PC-9 (cell line): ENCODE results near the gene CTNNA3. TPM values are rescaled to one million over a fixed set of nuclear protein-coding genes. Genes with fewer than 3 reads are reported as not detected.

Experiments used
- BruUV-seq: library from RNA; stranded (reverse); fragments of 400-500 nt; replicated peaks from 2 replicates; lab custom pipeline; 2021; lab: Mats Ljungman, UMichigan
- CTCF ChIA-PET: fragments of 300-600 bp; sonication (Branson Sonifier 250); formaldehyde crosslinking; loops from one replicate; lab custom pipeline; 2022; ENCODE audit warnings: antibody characterized with exemption; lab: Charles Lee
- POLR2A ChIA-PET: fragments of 300-600 bp; sonication (Branson Sonifier 250); formaldehyde crosslinking; loops from one replicate; lab custom pipeline; 2022; ENCODE audit warnings: antibody characterized with exemption; ENCODE audit not compliant: unreplicated experiment; lab: Charles Lee
- DNase-seq, 2 experiments: peaks; one replicate each; pipeline versions ENCODE4 v3.0.0 to v3.0.0-alpha.2; 2015 to 2022; ENCODE audit warnings: mixed read lengths in 1 of 2
- H2AFZ ChIP-seq: fragments of 200-600 bp; sonication (generic); 2 replicates; pipeline ENCODE4 v1.8.1; 2017; ENCODE audit warnings: antibody characterized with exemption
- H3F3A ChIP-seq: fragments of 200-600 bp; sonication (generic); 2 replicates; pipeline ENCODE4 v1.8.1; 2017; ENCODE audit warnings: antibody characterized with exemption, mild to moderate bottlenecking, low read depth; ENCODE audit not compliant: insufficient read depth
- H3K27ac ChIP-seq: fragments of 200-600 bp; sonication (generic); 2 replicates; pipeline ENCODE4 v1.6.1; 2016; ENCODE audit warnings: mixed run types
- H3K27me3 ChIP-seq: fragments of 200-600 bp; sonication (generic); 2 replicates; pipeline ENCODE4 v1.6.1; 2016; ENCODE audit warnings: low read depth, mixed run types; ENCODE audit not compliant: insufficient read depth
- H3K36me3 ChIP-seq: fragments of 200-600 bp; sonication (generic); 2 replicates; pipeline ENCODE4 v1.6.1; 2016; ENCODE audit warnings: low read depth, mixed run types
- H3K4me1 ChIP-seq: fragments of 200-600 bp; sonication (generic); replicated peaks from 2 replicates; pipeline ENCODE4 v1.6.1; 2016; ENCODE audit warnings: mixed run types; ENCODE audit not compliant: insufficient read depth
- H3K4me2 ChIP-seq: fragments of 200-600 bp; sonication (generic); 2 replicates; pipeline ENCODE4 v1.6.1; 2017; ENCODE audit warnings: mixed run types
- H3K4me3 ChIP-seq: fragments of 200-600 bp; sonication (generic); 2 replicates; pipeline ENCODE4 v1.6.1; 2016; ENCODE audit warnings: mixed run types
- H3K79me2 ChIP-seq: fragments of 200-600 bp; sonication (generic); 2 replicates; pipeline ENCODE4 v1.6.1; 2017; ENCODE audit warnings: low read depth, mixed run types
- H3K9me2 ChIP-seq: fragments of 200-600 bp; sonication (generic); 2 replicates; pipeline ENCODE4 v1.8.1; 2017; ENCODE audit warnings: mild to moderate bottlenecking; ENCODE audit not compliant: insufficient read depth
- H3K9me3 ChIP-seq: fragments of 200-600 bp; sonication (generic); 2 replicates; pipeline ENCODE4 v1.8.1; 2016; ENCODE audit warnings: low read depth; ENCODE audit not compliant: insufficient read depth
- H4K20me1 ChIP-seq: fragments of 200-600 bp; sonication (generic); 2 replicates; pipeline ENCODE4 v1.8.1; 2017; ENCODE audit not compliant: insufficient read depth
- CTCF ChIP-seq: fragments of 200-600 bp; sonication (generic); conservative IDR thresholded peaks from 2 replicates; pipeline ENCODE4 v1.6.1; 2017; ENCODE audit warnings: mixed run types, antibody characterized with exemption, mild to moderate bottlenecking, moderate library complexity
- EZH2 ChIP-seq: fragments of 200-600 bp; sonication (generic); IDR thresholded peaks from 2 replicates; pipeline ENCODE4 v1.8.0; 2017; ENCODE audit warnings: antibody characterized with exemption, low read depth
- intact Hi-C: fragments of 100-400 bp; cut with micrococcal nuclease; formaldehyde crosslinking; loops from one replicate; pipeline ENCODE4 v1.10.0; 2022; ENCODE audit not compliant: unreplicated experiment
- total RNA-seq: library from RNA; stranded (reverse); gene quantifications from 2 replicates; pipeline ENCODE4 v1.2.3, GENCODE V29; 2021

The CTNNA3 gene
- total RNA-seq, 1 experiment from 2014 or later, result not detected

- Histone ChIP-seq H3K27ac (no peak overlapping the region), H2AFZ (no peak overlapping the region), H3K36me3 (no peaks in the 10 kb centered on the region), H3K27me3 (no peaks in the 10 kb centered on the region), H3K9me2 (no peaks in the 10 kb centered on the region), H3K4me3 (no peak overlapping the region), H3F3A (no peaks in the 10 kb centered on the region), H3K79me2 (no peaks in the 10 kb centered on the region), H3K9me3 (no peaks in the 10 kb centered on the region), H3K4me2 (no peak overlapping the region), H3K4me1 (no peaks in the 10 kb centered on the region), H4K20me1 (no peaks in the 10 kb centered on the region)
- intact Hi-C loops, result no loop called here
- TF ChIP-seq CTCF, result no peak
- TF ChIP-seq EZH2, result no peak
- ChIA-PET CTCF (no interaction called here), POLR2A (no interaction called here)
- no TSS peak for BruUV-seq
- no peak for DNase-seq
Measured at GRCh38 chr10:66941491-66941890, 754.5 kb downstream of the CTNNA3 start.

GRCh38 chr10:66940965-66941364, 755.0 kb downstream of the CTNNA3 start:
- no peaks in the 10 kb centered on the region for H3K9me3 ChIP-seq
- H3K9me2 ChIP-seq, result no peaks in the 10 kb centered on the region
- no peaks in the 10 kb centered on the region for H3F3A ChIP-seq
- POLR2A ChIA-PET, result no interaction called here
- no peaks in the 10 kb centered on the region for H3K4me1 ChIP-seq
- H2AFZ ChIP-seq, result no peak overlapping the region
- no peaks in the 10 kb centered on the region for H3K79me2 ChIP-seq
- no peak for DNase-seq
- H3K27ac ChIP-seq, result no peak overlapping the region
- no peaks in the 10 kb centered on the region for H3K27me3 ChIP-seq
- intact Hi-C loops, result no loop called here
- H3K36me3 ChIP-seq, result no peaks in the 10 kb centered on the region
- H3K4me3 ChIP-seq, result no peak overlapping the region
- no peak overlapping the region for H3K4me2 ChIP-seq
- no peaks in the 10 kb centered on the region for H4K20me1 ChIP-seq
- CTCF ChIA-PET, result no interaction called here
- TF ChIP-seq CTCF (no peak), EZH2 (no peak)
- BruUV-seq, result no TSS peak

- no peak for DNase-seq
- Histone ChIP-seq H2AFZ (no peak overlapping the region), H3K4me2 (no peak overlapping the region), H3K79me2 (no peaks in the 10 kb centered on the region), H3K27me3 (no peaks in the 10 kb centered on the region), H3F3A (no peaks in the 10 kb centered on the region), H3K4me3 (no peak overlapping the region), H3K36me3 (no peaks in the 10 kb centered on the region), H3K4me1 (no peaks in the 10 kb centered on the region), H4K20me1 (no peaks in the 10 kb centered on the region), H3K27ac (no peak overlapping the region), H3K9me2 (no peaks in the 10 kb centered on the region), H3K9me3 (no peaks in the 10 kb centered on the region)
- POLR2A ChIA-PET, result no interaction called here
- no TSS peak for BruUV-seq
- intact Hi-C loops, result loop anchor here (5.0 to 10.0 kb wide), 2 partner anchors 588 to 630 kb away; no protein-coding TSS in a partner anchor
- CTCF ChIA-PET, result interaction anchor here (1.1 kb wide), 1 partner anchor 9 kb away, joined by 3 read pairs; the partner anchor contains the start of gene LRRTM3
- TF ChIP-seq CTCF (no peak), EZH2 (no peak)
Measured at GRCh38 chr10:66934711-66935110, 761.3 kb downstream of the CTNNA3 start.
